ENCODE measurements around the gene SYCP2.
"Not testable (repeated sequence)": the region's sequence is repeated elsewhere in the genome, so short reads cannot be mapped to it uniquely, and the experiment has no call there.

SYCP2 gene

DNA sequence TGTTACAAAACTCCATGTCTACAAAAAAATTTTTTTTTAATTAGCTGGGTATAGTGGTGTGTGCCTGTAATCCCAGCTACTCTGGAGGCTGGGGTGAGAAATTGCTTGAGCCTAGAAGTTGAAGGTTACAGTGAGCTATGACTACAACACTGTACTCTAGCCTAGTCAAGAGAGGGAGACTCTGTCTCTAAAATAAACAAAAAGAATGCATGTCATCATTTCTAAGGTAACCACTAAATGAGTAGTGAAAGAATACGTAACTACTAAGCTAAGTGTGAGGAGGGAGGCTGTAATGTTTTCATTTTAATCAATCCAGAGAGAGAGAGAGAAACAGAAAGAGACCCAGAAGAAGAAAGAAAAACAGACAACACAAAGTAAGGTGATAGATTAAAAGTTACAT is 9.9 kb downstream of the SYCP2 start:
- Histone ChIP-seq H3K4me1 (no peaks in the 10 kb centered on the region), H3K9me3 (no peaks in the 10 kb centered on the region), H3K4me2 (no peak overlapping the region), H3K36me3 (no peaks in the 10 kb centered on the region), H3K9ac (no peak overlapping the region), H3K27ac (no peak overlapping the region), H3K27me3 (no peaks in the 10 kb centered on the region), H3K4me3 (no peak overlapping the region), H4K20me1 (no peaks in the 10 kb centered on the region)
- TF ChIP-seq Cebpa-rat (IDR thresholded peaks at IDR 0.05), result no peak

DNA sequence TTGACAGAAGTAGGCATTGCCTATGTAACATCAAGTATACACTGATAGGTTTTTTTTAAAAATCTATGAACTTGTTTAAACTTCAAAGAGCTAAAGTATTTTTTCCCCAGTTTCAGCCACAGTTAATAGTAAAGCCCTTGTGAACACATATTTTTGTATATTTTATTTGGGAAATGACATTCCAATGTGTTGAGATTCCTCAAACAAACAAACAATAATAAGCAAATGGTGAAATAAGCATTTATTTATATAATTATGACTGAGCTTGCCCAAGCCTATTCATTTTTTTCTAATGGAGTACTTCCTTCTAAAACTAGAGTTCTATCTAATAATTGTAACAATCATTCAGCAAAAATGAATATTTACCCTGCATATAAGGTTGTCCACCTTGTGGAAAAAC is 12.5 kb downstream of the SYCP2 start:
- Histone ChIP-seq H3K9me3 (no peaks in the 10 kb centered on the region), H4K20me1 (no peaks in the 10 kb centered on the region), H3K4me1 (no peaks in the 10 kb centered on the region), H3K4me2 (no peak overlapping the region), H3K36me3 (no peaks in the 10 kb centered on the region), H3K9ac (no peak overlapping the region), H3K4me3 (no peak overlapping the region), H3K27ac (no peak overlapping the region), H3K27me3 (no peaks in the 10 kb centered on the region)
- TF ChIP-seq Cebpa-rat (IDR thresholded peaks at IDR 0.05), result no peak

DNA sequence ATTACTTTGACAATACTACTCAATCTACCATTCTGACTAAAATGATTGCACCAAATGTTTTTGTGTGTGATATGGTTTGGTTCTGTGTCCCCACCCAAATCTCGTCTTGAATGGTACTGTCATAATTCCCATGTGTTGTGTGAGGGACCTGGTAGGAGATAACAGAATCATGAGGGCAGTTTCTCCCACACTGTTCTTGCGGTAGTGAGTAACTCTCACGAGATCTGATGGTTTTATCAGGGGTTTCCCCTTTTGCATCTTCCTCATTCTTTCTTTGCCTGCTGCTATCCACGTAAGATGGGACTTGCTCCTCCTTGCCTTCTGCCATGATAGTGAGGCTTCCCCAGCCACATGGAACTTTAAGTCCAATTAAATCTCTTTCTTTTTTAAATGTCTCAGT is 20.8 kb downstream of the SYCP2 start:
- H4K20me1 ChIP-seq, result no peaks in the 10 kb centered on the region
- H3K4me2 ChIP-seq, result no peak overlapping the region; the same call in 1 of the 2 replicates
- no peaks in the 10 kb centered on the region for H3K27me3 ChIP-seq
- no peaks in the 10 kb centered on the region for H3K36me3 ChIP-seq
- no peak overlapping the region for H3K9ac ChIP-seq
- no peak for TF ChIP-seq Cebpa-rat (IDR thresholded peaks at IDR 0.05)
- no peak overlapping the region for H3K27ac ChIP-seq
- 0 out of 2 replicates have a peak, but pooled peaks cover 4% of the 10 kb centered on the region for H3K4me1 ChIP-seq
- no peaks in the 10 kb centered on the region for H3K9me3 ChIP-seq
- H3K4me3 ChIP-seq, result no peak overlapping the region

DNA sequence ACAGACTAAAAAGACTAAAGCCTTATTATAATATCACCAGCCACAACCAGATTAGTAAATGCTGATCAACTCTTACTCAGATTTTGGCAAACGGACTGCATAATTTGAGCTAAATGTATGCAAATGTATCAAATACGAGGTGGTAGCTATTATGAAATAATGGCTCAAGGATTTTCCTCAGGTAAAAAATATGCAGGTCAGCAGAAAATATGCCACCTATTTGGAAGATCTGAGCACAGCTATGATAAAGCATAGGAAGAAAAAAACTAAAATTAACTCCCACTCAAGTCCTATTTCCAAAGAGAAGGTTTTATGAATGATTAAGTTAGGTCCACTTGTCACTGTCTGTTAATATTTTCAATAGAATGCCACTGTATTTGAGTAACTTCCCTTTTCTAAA is 22.4 kb downstream of the SYCP2 start:
- Histone ChIP-seq H3K36me3 (no peaks in the 10 kb centered on the region), H3K27me3 (no peaks in the 10 kb centered on the region), H3K4me3 (no peak overlapping the region), H4K20me1 (no peaks in the 10 kb centered on the region), H3K9me3 (no peaks in the 10 kb centered on the region), H3K9ac (no peak overlapping the region), H3K4me2 (no peak overlapping the region), H3K27ac (no peak overlapping the region), H3K4me1 (0 out of 2 replicates have a peak, but pooled peaks cover 4% of the 10 kb centered on the region)
- TF ChIP-seq Cebpa-rat (IDR thresholded peaks at IDR 0.05), result no peak

DNA sequence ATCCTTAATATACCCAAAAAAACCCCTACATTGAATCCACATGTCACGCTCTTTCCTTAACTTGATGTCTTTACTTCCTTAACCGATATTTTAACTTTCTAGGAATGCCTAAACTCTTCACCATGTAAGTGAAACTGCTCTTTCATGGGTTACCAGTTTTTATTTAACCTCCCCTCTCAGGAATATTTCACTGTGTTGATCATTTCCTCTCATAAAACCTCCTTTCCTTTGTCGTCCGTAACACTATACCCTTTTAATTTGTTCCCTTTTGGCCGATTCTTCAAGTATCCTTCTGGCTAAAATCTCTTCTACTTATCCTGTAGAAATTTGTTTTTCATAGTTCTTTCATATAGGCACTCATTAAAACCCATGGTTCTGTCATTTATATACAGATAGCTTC is 24.6 kb downstream of the SYCP2 start:
- Histone ChIP-seq H3K4me3 (no peak overlapping the region), H3K36me3 (peaks cover 10% of the 10 kb centered on the region; the same call in 1 of the 2 replicates), H3K4me1 (0 out of 2 replicates have a peak, but pooled peaks cover 4% of the 10 kb centered on the region)

DNA sequence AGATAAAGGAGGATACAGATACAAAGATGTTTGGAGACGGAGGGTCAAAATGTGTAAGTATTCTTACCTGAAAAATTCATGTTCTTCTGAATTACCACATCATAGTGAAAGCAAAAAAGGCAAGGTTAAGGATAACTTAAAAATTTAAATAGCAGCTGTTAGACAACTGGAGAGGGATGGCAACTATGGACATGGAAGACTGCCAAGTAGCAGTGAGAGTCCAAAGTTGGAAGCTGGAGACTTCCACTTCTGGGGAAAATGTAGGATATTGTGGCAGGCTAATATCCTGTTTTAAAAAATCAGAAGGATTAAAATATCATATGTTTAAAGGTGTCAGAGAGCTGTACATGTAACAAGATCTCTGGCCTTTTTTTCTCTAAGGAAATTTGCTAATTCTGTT is 29.8 kb downstream of the SYCP2 start:
- H4K20me1 ChIP-seq, result no peaks in the 10 kb centered on the region
- H3K4me1 ChIP-seq, result no peaks in the 10 kb centered on the region
- no peak overlapping the region for H3K4me3 ChIP-seq
- H3K9me3 ChIP-seq, result no peaks in the 10 kb centered on the region
- no peak for TF ChIP-seq Cebpa-rat (IDR thresholded peaks at IDR 0.05)
- no peak overlapping the region for H3K27ac ChIP-seq
- H3K27me3 ChIP-seq, result no peaks in the 10 kb centered on the region
- H3K9ac ChIP-seq, result no peak overlapping the region
- no peak overlapping the region for H3K4me2 ChIP-seq
- peaks cover 23% of the 10 kb centered on the region; the same call in 1 of the 2 replicates for H3K36me3 ChIP-seq

More for the DNA sequence above, 24.6 kb downstream of the SYCP2 start:
- no peaks in the 10 kb centered on the region for H3K27me3 ChIP-seq
- no peak overlapping the region for H3K27ac ChIP-seq
- no peak overlapping the region for H3K4me2 ChIP-seq
- H4K20me1 ChIP-seq, result no peaks in the 10 kb centered on the region
- TF ChIP-seq Cebpa-rat (IDR thresholded peaks at IDR 0.05), result no peak
- H3K9me3 ChIP-seq, result no peaks in the 10 kb centered on the region
- H3K9ac ChIP-seq, result no peak overlapping the region

DNA sequence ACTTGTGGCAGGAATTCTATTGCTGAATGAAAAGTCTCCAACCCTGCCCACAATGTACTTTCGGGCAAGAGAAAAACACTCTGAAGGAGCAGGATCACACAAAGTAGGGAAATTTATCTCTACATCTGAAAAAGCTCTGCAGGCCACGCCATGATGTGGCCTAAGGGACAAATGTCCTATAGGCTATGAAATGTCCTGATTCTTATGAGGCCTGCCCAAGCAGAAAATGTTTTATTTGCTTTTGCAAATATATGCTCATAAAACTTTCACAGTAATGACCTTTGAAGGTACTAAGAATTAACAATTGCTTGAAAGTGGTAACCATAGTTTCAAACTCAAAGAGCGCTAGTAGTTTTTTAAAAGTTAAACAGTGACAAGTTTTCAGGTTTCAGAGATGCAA is 31.0 kb downstream of the SYCP2 start:
- peaks cover 32% of the 10 kb centered on the region for H3K36me3 ChIP-seq
- TF ChIP-seq Cebpa-rat (IDR thresholded peaks at IDR 0.05), result no peak

DNA sequence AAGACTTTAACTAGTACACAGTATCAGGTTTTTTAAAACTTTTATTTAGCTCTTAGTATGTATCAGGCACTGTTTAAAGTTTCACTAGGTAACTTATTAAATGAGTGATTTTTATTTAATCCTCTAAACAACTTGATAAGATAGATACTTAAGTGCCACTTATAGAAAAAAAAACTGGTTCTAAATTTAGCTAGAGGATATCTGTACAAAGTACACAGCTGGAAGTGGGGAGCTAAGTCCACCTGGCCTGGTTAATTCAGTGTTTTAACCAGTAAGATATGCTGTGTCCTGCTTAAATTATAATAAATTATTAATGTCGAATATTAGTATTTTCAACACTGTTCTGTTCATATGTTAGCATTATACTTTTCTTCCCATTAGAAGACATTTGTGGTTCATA is 37.5 kb downstream of the SYCP2 start:
- Histone ChIP-seq H3K4me1 (no peaks in the 10 kb centered on the region), H3K27ac (no peak overlapping the region), H3K36me3 (peaks cover 52% of the 10 kb centered on the region), H3K9me3 (no peaks in the 10 kb centered on the region), H3K27me3 (no peaks in the 10 kb centered on the region), H3K4me2 (no peak overlapping the region), H4K20me1 (peaks cover 13% of the 10 kb centered on the region), H3K9ac (no peak overlapping the region), H3K4me3 (no peak overlapping the region)
- no peak for TF ChIP-seq Cebpa-rat (IDR thresholded peaks at IDR 0.05)

More for the DNA sequence above, 31.0 kb downstream of the SYCP2 start:
- H3K9ac ChIP-seq, result no peak overlapping the region
- H4K20me1 ChIP-seq, result no peaks in the 10 kb centered on the region
- no peaks in the 10 kb centered on the region for H3K9me3 ChIP-seq
- no peaks in the 10 kb centered on the region for H3K4me1 ChIP-seq
- no peak overlapping the region for H3K4me3 ChIP-seq
- H3K27me3 ChIP-seq, result no peaks in the 10 kb centered on the region
- no peak overlapping the region for H3K27ac ChIP-seq
- H3K4me2 ChIP-seq, result no peak overlapping the region

DNA sequence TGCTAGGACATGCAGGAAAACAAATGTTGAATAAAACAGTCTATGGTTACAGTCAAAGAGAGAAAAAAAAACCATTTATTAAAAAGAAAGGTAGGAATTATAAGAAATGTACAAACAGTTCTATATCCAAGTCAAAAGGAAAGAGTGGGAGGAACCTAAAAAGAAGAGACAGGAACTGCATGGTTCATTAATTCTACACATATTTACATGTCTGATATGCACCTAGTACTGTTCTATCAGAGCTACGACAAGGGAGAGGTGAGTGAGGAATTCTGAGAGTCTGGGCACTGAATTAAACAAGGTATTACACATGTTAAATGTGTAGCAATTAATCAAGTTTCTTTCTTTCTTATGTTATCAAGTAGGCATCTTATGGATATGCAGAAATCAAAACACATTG is 41.9 kb downstream of the SYCP2 start:
- Histone ChIP-seq H3K27me3 (no peaks in the 10 kb centered on the region), H3K4me2 (no peak overlapping the region), H3K9me3 (no peaks in the 10 kb centered on the region), H3K9ac (no peak overlapping the region), H4K20me1 (peaks cover 14% of the 10 kb centered on the region), H3K27ac (no peak overlapping the region), H3K36me3 (peaks cover 59% of the 10 kb centered on the region), H3K4me1 (no peaks in the 10 kb centered on the region), H3K4me3 (no peak overlapping the region)
- TF ChIP-seq Cebpa-rat (IDR thresholded peaks at IDR 0.05), result no peak

DNA sequence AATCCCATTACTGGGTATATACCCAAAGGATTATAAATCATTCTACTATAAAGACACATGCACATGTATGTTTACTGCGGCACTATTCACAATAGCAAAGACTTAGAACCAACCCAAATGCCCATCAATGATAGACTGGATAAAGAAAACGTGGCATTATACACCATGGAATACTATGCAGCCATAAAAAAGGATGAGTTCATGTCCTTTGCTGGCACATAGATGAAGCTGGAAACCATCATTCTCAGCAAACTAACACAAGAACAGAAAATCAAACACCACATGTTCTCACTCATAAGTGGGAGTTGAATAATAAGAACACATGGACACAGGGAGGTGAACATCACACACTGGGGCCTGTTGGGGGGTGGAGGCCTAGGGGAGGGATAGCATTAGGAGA is 43.4 kb downstream of the SYCP2 start:
- not testable (repeated sequence) for H3K4me1 ChIP-seq, H3K27ac ChIP-seq, H3K27me3 ChIP-seq, H3K9ac ChIP-seq, H3K4me3 ChIP-seq, H3K4me2 ChIP-seq, H3K9me3 ChIP-seq
- peaks cover 64% of the 10 kb centered on the region for H3K36me3 ChIP-seq
- peaks cover 14% of the 10 kb centered on the region for H4K20me1 ChIP-seq

DNA sequence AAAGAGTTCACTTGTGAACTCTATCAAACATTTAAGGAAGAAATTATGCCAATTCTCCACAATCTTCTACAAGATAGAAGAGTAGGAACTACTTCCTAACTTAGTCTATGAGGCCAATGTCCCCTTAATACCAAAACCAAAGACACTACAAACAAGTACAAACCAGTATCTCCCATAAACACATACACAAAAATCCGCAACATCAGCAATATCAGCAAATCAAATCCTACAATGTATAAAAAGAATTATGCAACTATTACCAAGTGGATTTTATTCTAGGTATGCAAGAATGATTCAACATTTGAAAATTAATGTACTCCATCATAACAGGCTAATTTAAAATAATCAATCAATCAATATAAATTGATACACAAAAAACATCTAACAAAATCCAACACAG is 45.4 kb downstream of the SYCP2 start:
- H3K36me3 ChIP-seq, result peaks cover 62% of the 10 kb centered on the region
- no peaks in the 10 kb centered on the region for H3K4me1 ChIP-seq
- H3K9ac ChIP-seq, result no peak overlapping the region
- peaks cover 14% of the 10 kb centered on the region for H4K20me1 ChIP-seq
- H3K9me3 ChIP-seq, result no peaks in the 10 kb centered on the region
- no peaks in the 10 kb centered on the region for H3K27me3 ChIP-seq
- TF ChIP-seq Cebpa-rat (IDR thresholded peaks at IDR 0.05), result no peak
- H3K4me2 ChIP-seq, result no peak overlapping the region
- no peak overlapping the region for H3K27ac ChIP-seq
- no peak overlapping the region for H3K4me3 ChIP-seq

Measured in BLaER1 (cell line).